Left colon (tissue), 2 donors: ENCODE measurements around the gene SURF2. TPM values are rescaled to one million over a fixed set of nuclear protein-coding genes. Genes with fewer than 3 reads are reported as not detected.
A peak's percentile ranks its signal among the peaks of the same experiment; 100 is the strongest.
"Not testable (repeated sequence)": the region's sequence is repeated elsewhere in the genome, so short reads cannot be mapped to it uniquely, and the experiment has no call there.

Source experiments
- ATAC-seq: fragments of 200-7000 bp; cut with Tn5 transposase; one replicate; pipeline ENCODE4 v1.9.1; 2020; ENCODE audit warnings: mild to moderate bottlenecking, moderate library complexity
- DNase-seq, 2 donors: peaks; one replicate each; pipeline ENCODE4 v3.0.0-alpha.2; 2020
- intact Hi-C, 2 donors: fragments of 100-400 bp; cut with DNase I in 1 of 2; cut with micrococcal nuclease in 1 of 2; formaldehyde crosslinking; loops; one replicate each; pipeline versions ENCODE4 v1.11.2 to v1.14.0; 2022; cut with DNase I, micrococcal nuclease
- total RNA-seq, 2 donors: library from RNA; stranded (reverse); fragmentation: NEBNext Ultra II Directional; extraction: Animal tissue kit (Norgen Biotek cat#: 25700); gene quantifications; one replicate each; pipeline ENCODE4 v1.2.1, GENCODE V29; 2021
- donor health status: DM: no; HTN: no; CAD: no.
- donor health status: DM: yes; HTN: yes; CAD: no.

SURF2 gene
- total RNA-seq, 2 donors from 2014 or later = 9.5 to 10.9 TPM

- DNase-seq (peak in 1 of 2 donors; percentile 24), ATAC-seq (no peak)
- intact Hi-C loops = loop anchor here in 1 of 2 donors (10.0 kb wide), 1 partner anchor 149 kb away; no protein-coding TSS in a partner anchor
These were observed 22.8 kb upstream of the SURF2 start for GRCh38 chr9:133333566-133333965.

GRCh38 chr9:133334161-133334560 is 22.2 kb upstream of the SURF2 start:
- ATAC-seq (peak; percentile 80), DNase-seq (peak; percentile 85 to 87)
- intact Hi-C loops = loop anchor here in 1 of 2 donors (10.0 kb wide), 1 partner anchor 149 kb away; no protein-coding TSS in a partner anchor

GRCh38 chr9:133334888-133335287 is 21.5 kb upstream of the SURF2 start:
- intact Hi-C loops = loop anchor here in 1 of 2 donors (10.0 kb wide), 1 partner anchor 150 kb away; no protein-coding TSS in a partner anchor
- not testable (repeated sequence) for ATAC-seq
- DNase-seq = peak in 1 of 2 donors; percentile 19

GRCh38 chr9:133335924-133336811 is 20.2 kb upstream of the SURF2 start, which contains the start of gene SURF6:
TSS of gene SURF6 (minus strand) at chr9:133336188. CDS start at chr9:133336132, 56 bp downstream.
- intact Hi-C loops = loop anchor here in 1 of 2 donors (10.0 kb wide), 1 partner anchor 151 kb away; no protein-coding TSS in a partner anchor
- ATAC-seq = peak; percentile 81
- DNase-seq = peak; percentile 91 to 94

- DNase-seq (no peak), ATAC-seq (no peak)
- intact Hi-C loops = loop anchor here in 1 of 2 donors (10.0 kb wide), 1 partner anchor 155 kb away; no protein-coding TSS in a partner anchor
These were observed 16.7 kb upstream of the SURF2 start for GRCh38 chr9:133339641-133340040.

- intact Hi-C loops = no loop called here
- DNase-seq (no peak), ATAC-seq (no peak)
These were observed 16.1 kb upstream of the SURF2 start for GRCh38 chr9:133340256-133340655.

GRCh38 chr9:133340916-133341315 is 15.4 kb upstream of the SURF2 start:
- DNase-seq (no peak), ATAC-seq (no peak)
- intact Hi-C loops = no loop called here

GRCh38 chr9:133341369-133342068 is 14.8 kb upstream of the SURF2 start:
- ATAC-seq (peak; percentile 27), DNase-seq (peak; percentile 46 to 63)
- intact Hi-C loops = no loop called here

GRCh38 chr9:133342069-133342406 is 14.3 kb upstream of the SURF2 start:
- DNase-seq (no peak), ATAC-seq (peak; percentile 28)
- intact Hi-C loops = no loop called here

GRCh38 chr9:133342570-133342969 is 13.8 kb upstream of the SURF2 start:
- intact Hi-C loops = no loop called here
- ATAC-seq (no peak), DNase-seq (no peak)

- intact Hi-C loops = no loop called here
- no peak for ATAC-seq
These were observed 12.3 kb upstream of the SURF2 start for GRCh38 chr9:133344071-133344470.

GRCh38 chr9:133344979-133345378 is 11.4 kb upstream of the SURF2 start:
- ATAC-seq (no peak), DNase-seq (no peak)
- intact Hi-C loops = no loop called here

More at GRCh38 chr9:133344071-133344470, 12.3 kb upstream of the SURF2 start:
- DNase-seq = no peak

- ATAC-seq (no peak), DNase-seq (no peak)
- intact Hi-C loops = no loop called here
These were observed 10.8 kb upstream of the SURF2 start for GRCh38 chr9:133345596-133345995.

GRCh38 chr9:133346021-133346785 is 10.1 kb upstream of the SURF2 start:
- no peak for ATAC-seq
- intact Hi-C loops = no loop called here
- DNase-seq = no peak

GRCh38 chr9:133347515-133347984 is 8.8 kb upstream of the SURF2 start:
- intact Hi-C loops = no loop called here
- DNase-seq (peak in 1 of 2 donors; percentile 54), ATAC-seq (peak; percentile 69)

GRCh38 chr9:133347985-133348717 is 8.2 kb upstream of the SURF2 start, which contains the start of the genes MED22 and RPL7A:
TSS of gene MED22 (minus strand) at chr9:133348131. CDS start at chr9:133346662, 1,469 bp downstream.
TSS of gene RPL7A (plus strand) at chr9:133348218. CDS start at chr9:133348244, 26 bp downstream.
- ATAC-seq = peak; percentile 89
- intact Hi-C loops = no loop called here
- peak; percentile 95 to 96 for DNase-seq

- intact Hi-C loops = no loop called here
- DNase-seq = no peak
- peak; percentile 2 for ATAC-seq
These were observed 7.4 kb upstream of the SURF2 start for GRCh38 chr9:133348718-133349573.
